Measurements from ENCODE around the gene ASTN2.
"Not testable (repeated sequence)": the region's sequence is repeated elsewhere in the genome, so short reads cannot be mapped to it uniquely, and the experiment has no call there.

ASTN2 gene

GRCh38 chr9:116700882-116701865 is 713.7 kb downstream of the ASTN2 start:
- no peak for DNase-seq (ENCODE audit: low spot score)

GRCh38 chr9:116700279-116700678 is 714.6 kb downstream of the ASTN2 start:
- no peak for DNase-seq (ENCODE audit: low spot score)

DNA sequence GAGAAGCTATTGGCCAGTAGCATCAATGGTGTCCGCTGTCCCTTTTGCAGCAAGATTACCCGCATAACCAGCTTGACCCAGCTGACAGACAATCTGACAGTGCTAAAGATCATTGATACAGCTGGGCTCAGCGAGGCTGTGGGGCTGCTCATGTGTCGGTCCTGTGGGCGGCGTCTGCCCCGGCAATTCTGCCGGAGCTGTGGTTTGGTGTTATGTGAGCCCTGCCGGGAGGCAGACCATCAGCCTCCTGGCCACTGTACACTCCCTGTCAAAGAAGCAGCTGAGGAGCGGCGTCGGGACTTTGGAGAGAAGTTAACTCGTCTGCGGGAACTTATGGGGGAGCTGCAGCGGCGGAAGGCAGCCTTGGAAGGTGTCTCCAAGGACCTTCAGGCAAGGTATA is 717.0 kb downstream of the ASTN2 start:
- DNase-seq (ENCODE audit: low spot score) = no peak

GRCh38 chr9:116697362-116697761 is 717.5 kb downstream of the ASTN2 start:
- DNase-seq (ENCODE audit: low spot score) = no peak

GRCh38 chr9:116695438-116695837 is 719.4 kb downstream of the ASTN2 start:
- no peak for DNase-seq (ENCODE audit: low spot score)

DNA sequence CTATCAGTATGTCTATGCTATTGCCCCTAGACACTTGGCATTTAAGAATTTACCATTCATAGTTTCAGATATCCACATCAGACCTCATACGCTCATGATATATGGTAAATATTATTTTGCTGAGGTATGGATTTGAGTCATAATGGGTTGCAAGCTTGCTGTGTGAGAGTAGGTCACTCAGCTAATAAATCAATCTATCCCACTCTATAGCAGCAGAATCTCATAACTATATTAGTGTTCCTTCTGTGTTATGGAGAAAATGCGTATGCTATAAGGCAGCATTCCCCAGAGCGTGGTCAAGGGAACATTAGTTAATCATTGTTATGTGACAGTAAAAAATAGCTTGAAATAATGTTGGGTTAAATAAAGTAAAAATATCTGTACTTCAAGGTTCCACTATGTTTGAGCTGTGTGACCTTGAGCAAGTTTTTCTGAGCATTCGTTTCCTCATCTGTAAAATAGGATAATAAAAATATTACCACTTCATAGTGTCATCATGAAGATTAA is 720.0 kb downstream of the ASTN2 start:
- DNase-seq (ENCODE audit: low spot score) = no peak

GRCh38 chr9:116693233-116693731 is 721.6 kb downstream of the ASTN2 start:
- DNase-seq (ENCODE audit: low spot score) = no peak

GRCh38 chr9:116692616-116693015 is 722.2 kb downstream of the ASTN2 start:
- no peak for DNase-seq (ENCODE audit: low spot score)

DNA sequence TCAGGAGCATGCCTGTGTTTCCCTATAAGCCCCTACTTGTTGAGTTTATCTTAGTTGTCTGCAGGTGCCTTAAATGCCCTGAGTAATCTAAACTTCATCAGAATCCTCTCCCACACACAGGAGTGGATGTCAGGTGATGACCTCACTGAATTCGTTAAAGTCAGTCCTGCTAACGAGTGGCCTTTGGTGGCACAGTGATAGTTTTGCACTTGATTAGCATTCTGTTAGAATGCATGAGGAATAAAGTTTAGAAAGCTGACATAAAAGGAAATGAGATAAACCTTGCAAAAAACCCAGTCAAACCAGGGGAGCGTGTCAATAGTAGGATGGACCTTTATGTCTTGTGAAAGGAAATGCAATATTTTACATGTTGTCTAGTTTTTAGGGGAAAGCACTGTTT is 723.2 kb downstream of the ASTN2 start:
- DNase-seq (ENCODE audit: low spot score) = no peak

DNA sequence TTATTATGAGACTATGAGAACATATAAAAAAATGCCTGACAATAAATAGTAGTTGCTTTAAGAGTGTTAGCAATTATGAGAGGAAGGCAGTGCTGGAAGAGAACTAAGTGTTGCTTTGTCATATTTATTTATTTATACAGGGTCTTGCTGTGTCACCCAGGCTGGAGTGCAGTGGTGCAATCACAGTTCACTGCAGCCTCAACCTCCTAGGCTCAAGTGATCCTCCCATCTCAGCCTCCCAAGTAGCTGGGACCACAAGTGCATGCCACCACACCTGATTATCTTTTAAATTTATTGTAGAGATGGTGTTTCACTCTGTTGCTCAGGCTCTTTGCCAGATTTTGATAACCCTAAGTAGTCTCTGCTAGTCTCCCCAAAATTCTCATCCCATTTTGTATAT is 724.1 kb downstream of the ASTN2 start:
- not testable (repeated sequence) for DNase-seq (ENCODE audit: low spot score)

DNA sequence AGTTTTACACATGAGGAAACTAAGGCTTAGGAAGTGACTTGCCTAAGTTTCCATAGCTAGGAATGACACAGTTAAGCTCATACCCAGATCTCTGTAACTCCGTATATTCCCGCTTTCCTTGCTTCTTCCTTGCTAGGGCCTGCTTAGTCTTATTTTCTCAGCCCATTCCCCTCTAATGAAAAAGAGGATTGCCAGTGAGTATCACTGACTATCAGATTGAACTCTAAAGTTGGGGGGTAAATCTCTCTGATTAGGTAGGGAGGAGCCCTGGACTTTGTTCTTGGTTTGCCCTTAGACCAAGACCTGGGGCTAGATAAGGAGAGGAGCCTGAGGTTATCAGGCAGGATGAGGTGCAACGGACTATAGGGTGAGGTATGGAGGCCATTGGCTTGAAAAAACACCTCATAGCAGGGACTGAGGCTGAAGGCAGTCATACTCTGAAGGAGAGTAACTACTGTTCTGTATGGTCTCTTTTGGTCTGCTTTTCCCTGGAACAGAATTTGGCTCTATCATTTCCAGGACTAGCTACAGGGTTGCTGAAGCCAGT is 725.3 kb downstream of the ASTN2 start:
- no peak for DNase-seq (ENCODE audit: low spot score)

- no peak for DNase-seq (ENCODE audit: low spot score)
Measured at GRCh38 chr9:116688806-116689485, 725.9 kb downstream of the ASTN2 start.

DNA sequence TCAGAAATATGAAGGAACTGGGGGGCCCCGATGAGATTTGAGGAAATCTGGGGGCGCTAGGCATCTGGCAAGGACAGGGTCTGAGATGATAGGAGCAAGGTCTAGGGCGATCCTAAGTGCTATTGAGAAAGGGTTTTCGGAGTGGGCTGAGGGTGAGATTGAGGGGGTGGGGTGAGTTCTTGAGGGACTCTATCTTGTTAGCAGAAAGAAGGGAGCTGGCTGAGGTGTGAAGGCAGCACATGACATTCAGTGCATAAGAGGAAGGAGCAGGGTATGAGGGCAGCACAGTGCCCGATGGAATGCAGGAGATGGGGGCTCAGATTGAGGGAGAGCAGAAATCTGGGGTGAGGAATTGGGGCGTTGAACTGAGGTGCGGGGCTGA is 727.1 kb downstream of the ASTN2 start:
- DNase-seq (ENCODE audit: low spot score) = no peak

GRCh38 chr9:116687074-116687753 is 727.6 kb downstream of the ASTN2 start, which contains the start of gene TRIM32:
TRIM32 (plus strand) TSS chr9:116687305; CDS start chr9:116697743, 10,438 bp downstream.
- DNase-seq (ENCODE audit: low spot score) = peak; percentile 86

- DNase-seq (ENCODE audit: low spot score) = no peak
Measured at GRCh38 chr9:116686693-116687073, 728.2 kb downstream of the ASTN2 start.

- no peak for DNase-seq (ENCODE audit: low spot score)
Measured at GRCh38 chr9:116686135-116686534, 728.7 kb downstream of the ASTN2 start.

DNA sequence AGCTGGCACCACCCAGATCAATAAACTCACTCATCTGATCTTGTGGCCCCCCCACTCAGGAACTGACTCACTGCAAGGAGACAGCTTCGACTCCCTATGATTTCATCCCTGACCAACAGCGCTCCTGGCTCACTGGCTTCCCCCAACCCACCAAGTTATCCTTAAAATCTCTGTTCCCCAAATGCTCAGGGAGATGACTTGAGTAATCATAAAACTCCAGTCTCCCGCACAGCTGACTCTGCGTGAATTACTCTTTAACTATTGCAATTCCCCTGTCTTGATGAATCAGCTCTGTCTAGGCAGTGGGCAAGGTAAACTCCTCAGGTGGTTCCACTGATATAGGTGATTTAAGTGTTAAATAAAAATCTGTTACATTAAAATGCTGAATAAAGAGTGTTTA is 729.7 kb downstream of the ASTN2 start:
- DNase-seq (ENCODE audit: low spot score) = no peak

GRCh38 chr9:116683535-116683934 is 731.3 kb downstream of the ASTN2 start:
- no peak for DNase-seq (ENCODE audit: low spot score)

GRCh38 chr9:116674210-116674980 is 740.5 kb downstream of the ASTN2 start:
- no peak for DNase-seq (ENCODE audit: low spot score)

- no peak for DNase-seq (ENCODE audit: low spot score)
Measured at GRCh38 chr9:116673375-116673774, 741.5 kb downstream of the ASTN2 start.

GRCh38 chr9:116671605-116672004 is 743.3 kb downstream of the ASTN2 start:
- no peak for DNase-seq (ENCODE audit: low spot score)
